Fibroblast of lung (primary cell): ENCODE data around the gene TREML4.

Experiments used
- CTCF ChIP-seq, 2 donors: IDR thresholded peaks in 1 of 2; conservative IDR thresholded peaks in 1 of 2; 1 replicate in 1 of 2; 2 replicates in 1 of 2; pipeline ENCODE4 v1.5.1; 2011 to 2012; ENCODE audit warnings: low read length in 2 of 2, control low read depth in 1 of 2, inconsistent platforms in 1 of 2, low read depth in 1 of 2, mild to moderate bottlenecking in 1 of 2
- EZH2 ChIP-seq: IDR thresholded peaks from 2 replicates; pipeline ENCODE4 v1.5.1; 2012; ENCODE audit warnings: low read length, control low read depth, mild to moderate bottlenecking; ENCODE audit errors: missing control alignments

GRCh38 chr6:41274256-41274655 is 46.1 kb downstream of the TREML4 start:
- TF ChIP-seq CTCF (conservative IDR thresholded peaks at IDR 0.05 in 1 of 2, IDR thresholded peaks at IDR 0.05 in 1 of 2; ENCODE audit: low read depth in 1 of 2, low read length in 2 of 2) (no peak), EZH2 (no peak)
